BE2C (cell line): ENCODE results near the gene UBE2V1.

ENCODE experiments used
- DNase-seq: peaks from one replicate; pipeline ENCODE4 v3.0.0-alpha.2; 2020
- H3K27me3 ChIP-seq: fragments of 250-450 bp; sonication (Bioruptor Pico); 2 replicates; pipeline ENCODE4 v1.5.1; 2020; ENCODE audit warnings: mild to moderate bottlenecking
- H3K36me3 ChIP-seq: fragments of 250-450 bp; sonication (Bioruptor Pico); 2 replicates; pipeline ENCODE4 v1.5.1; 2020; ENCODE audit warnings: mild to moderate bottlenecking
- H3K4me1 ChIP-seq: fragments of 250-450 bp; sonication (Bioruptor Pico); 2 replicates; pipeline ENCODE4 v1.5.1; 2020
- H3K4me3 ChIP-seq: 2 replicates; pipeline ENCODE4 v1.5.1; 2011; ENCODE audit warnings: low read depth, low read length
- H3K9me3 ChIP-seq: fragments of 250-450 bp; sonication (Bioruptor Pico); 2 replicates; pipeline ENCODE4 v1.5.1; 2020
- TF ChIP-seq, protein P1 (sequence below): IDR thresholded peaks from 2 replicates; pipeline ENCODE4 v1.5.1; 2012; ENCODE audit warnings: mild to moderate bottlenecking, low read depth, low read length

UBE2V1 gene

DNA sequence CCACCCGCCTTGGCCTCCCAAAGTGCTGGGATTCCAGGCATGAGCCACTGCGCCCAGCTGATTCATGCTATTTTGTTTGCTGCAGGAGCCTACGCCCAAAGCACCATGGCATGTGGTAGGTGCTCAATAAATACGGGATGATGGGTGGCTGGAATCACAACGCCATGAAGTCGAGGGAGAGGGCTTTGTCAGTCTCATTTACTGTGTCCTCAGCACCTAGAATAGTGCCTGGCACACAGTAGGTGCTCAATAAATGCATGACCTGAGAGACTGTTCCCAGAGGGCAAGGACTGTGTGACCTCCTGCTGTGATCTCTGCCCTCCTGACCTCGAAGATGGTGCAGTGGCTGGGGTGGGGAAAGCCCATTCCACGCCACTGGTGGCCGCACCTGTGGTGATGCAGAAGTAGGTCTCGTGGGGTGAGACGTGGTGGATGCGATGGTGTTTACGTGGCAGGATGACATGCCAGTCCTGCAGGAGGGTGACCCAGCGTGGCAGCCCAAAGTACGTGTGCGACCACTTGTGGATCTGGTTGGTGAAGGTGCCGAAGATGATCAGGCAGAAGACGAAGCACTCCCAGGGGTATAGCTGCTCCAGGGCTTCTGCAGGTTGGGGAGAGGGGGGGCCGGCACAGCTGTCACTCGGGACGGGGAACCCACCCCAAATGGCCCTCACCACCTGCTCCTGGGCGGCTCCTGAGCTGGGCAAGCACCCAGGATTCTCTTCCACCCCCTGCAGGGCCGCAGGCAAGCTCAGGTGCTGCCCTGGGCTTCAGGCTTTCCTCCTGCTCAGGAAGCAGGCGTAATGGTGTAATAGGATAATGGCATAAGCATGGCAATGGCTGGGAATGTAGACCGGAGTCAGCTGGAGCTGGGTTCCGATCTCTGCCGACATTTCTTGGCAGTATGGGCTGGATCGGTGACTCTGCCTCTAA is 14.9 kb upstream of the UBE2V1 start:
- Histone ChIP-seq H3K9me3 (no peaks in the 10 kb centered on the region), H3K36me3 (peaks cover 55% of the 10 kb centered on the region), H3K27me3 (no peaks in the 10 kb centered on the region), H3K4me1 (no peaks in the 10 kb centered on the region; the same call in 1 of the 2 replicates), H3K4me3 (no peak overlapping the region)
- TF ChIP-seq, protein P1, sequence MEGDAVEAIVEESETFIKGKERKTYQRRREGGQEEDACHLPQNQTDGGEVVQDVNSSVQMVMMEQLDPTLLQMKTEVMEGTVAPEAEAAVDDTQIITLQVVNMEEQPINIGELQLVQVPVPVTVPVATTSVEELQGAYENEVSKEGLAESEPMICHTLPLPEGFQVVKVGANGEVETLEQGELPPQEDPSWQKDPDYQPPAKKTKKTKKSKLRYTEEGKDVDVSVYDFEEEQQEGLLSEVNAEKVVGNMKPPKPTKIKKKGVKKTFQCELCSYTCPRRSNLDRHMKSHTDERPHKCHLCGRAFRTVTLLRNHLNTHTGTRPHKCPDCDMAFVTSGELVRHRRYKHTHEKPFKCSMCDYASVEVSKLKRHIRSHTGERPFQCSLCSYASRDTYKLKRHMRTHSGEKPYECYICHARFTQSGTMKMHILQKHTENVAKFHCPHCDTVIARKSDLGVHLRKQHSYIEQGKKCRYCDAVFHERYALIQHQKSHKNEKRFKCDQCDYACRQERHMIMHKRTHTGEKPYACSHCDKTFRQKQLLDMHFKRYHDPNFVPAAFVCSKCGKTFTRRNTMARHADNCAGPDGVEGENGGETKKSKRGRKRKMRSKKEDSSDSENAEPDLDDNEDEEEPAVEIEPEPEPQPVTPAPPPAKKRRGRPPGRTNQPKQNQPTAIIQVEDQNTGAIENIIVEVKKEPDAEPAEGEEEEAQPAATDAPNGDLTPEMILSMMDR = no peak
- no peak for DNase-seq

DNA sequence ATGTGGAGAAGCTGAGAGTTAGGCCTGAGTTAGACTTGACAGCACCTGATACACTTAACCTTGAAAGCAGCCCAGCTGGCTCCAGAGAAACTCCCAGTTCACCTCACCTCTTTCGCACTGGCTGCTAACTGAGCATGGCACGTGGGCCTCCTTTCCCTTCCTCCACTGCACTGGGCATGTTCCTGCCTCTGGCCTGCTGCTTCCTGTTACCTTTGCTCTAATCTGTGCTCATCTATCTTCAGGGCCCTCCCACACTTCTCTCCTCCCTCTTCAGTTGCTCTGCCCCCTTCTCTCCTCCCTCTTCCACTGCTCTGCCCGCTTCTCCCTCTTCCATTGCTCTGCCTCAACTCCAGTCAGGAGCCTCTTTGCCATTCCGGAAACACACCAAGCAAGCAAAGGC is 13.7 kb upstream of the UBE2V1 start:
- peaks cover 3% of the 10 kb centered on the region; the same call in 1 of the 2 replicates for H3K4me1 ChIP-seq
- peaks cover 47% of the 10 kb centered on the region for H3K36me3 ChIP-seq
- no peak for DNase-seq

DNA sequence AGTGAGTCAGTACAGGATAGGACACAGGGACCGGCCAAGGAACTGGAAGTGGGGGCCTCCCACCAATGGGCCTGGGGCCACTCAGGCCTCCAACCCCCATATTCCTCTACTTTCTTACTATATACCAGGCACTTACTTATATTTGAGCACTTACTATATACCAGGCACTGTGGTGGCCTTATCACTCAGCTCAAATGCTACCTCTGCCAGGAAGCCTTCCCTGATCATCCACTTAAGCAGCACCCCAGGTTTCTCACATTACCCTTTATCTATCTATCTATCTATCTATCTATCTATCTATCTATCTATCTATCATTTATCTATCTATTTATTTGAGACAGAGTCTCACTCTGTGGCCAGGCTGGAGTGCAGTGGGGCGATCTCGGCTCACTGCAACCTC is 12.3 kb upstream of the UBE2V1 start:
- peaks cover 4% of the 10 kb centered on the region for H3K9me3 ChIP-seq
- H3K36me3 ChIP-seq = peaks cover 37% of the 10 kb centered on the region
- no peaks in the 10 kb centered on the region for H3K27me3 ChIP-seq
- no peak for DNase-seq
- no peak overlapping the region for H3K4me3 ChIP-seq
- H3K4me1 ChIP-seq = peaks cover 3% of the 10 kb centered on the region
- TF ChIP-seq, protein P1 = no peak

More for the DNA sequence above, 13.7 kb upstream of the UBE2V1 start:
- Histone ChIP-seq H3K9me3 (peaks cover 4% of the 10 kb centered on the region), H3K27me3 (no peaks in the 10 kb centered on the region), H3K4me3 (no peak overlapping the region)
- TF ChIP-seq, protein P1 = no peak

DNA sequence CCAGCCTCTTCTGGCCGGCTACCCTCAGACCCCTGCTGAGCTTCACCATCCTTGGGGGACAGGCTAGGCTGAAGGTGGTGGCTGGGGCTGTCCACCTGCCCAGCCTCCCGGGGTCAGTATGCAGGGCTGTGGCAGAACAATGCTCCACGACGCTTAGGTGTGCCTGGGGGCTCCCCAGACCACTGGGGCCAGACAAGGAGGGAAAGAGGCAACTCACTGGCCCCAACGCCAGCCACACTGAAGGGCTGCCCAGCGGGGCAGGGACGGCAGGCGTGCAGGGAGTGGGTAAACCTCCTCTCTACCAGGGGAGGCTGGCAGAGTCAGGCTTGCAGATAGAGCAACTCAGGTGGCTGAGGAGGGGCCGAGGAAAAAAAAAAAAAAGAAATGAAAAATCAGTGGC is 11.5 kb upstream of the UBE2V1 start:
- Histone ChIP-seq H3K4me3 (no peak overlapping the region), H3K36me3 (peaks cover 30% of the 10 kb centered on the region), H3K9me3 (peaks cover 4% of the 10 kb centered on the region), H3K4me1 (peaks cover 3% of the 10 kb centered on the region), H3K27me3 (no peaks in the 10 kb centered on the region)
- TF ChIP-seq, protein P1 = no peak
- no peak for DNase-seq

DNA sequence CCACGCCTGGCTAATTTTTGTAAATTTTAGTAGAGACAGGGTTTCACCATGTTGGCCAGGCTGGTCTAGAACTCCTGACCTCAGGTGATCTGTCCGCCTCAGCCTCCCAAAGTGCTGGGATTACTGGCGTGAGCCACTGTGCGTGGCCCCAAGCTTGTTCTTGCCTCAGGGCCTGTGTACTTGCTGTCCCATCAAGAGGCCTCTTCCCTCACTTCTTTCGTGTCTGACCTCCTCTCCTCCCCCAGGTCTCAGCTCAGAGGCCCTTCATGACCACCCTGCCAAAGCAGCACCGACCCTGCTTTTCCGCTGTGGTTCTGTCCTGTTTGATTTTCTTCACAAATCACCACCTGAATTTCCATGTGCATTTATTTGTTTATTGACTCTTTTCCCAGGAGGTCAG is 10.5 kb upstream of the UBE2V1 start:
- no peak for DNase-seq
- Histone ChIP-seq H3K4me3 (no peak overlapping the region), H3K36me3 (peaks cover 20% of the 10 kb centered on the region), H3K4me1 (peaks cover 3% of the 10 kb centered on the region), H3K27me3 (no peaks in the 10 kb centered on the region), H3K9me3 (peaks cover 4% of the 10 kb centered on the region)
- TF ChIP-seq, protein P1 = no peak

DNA sequence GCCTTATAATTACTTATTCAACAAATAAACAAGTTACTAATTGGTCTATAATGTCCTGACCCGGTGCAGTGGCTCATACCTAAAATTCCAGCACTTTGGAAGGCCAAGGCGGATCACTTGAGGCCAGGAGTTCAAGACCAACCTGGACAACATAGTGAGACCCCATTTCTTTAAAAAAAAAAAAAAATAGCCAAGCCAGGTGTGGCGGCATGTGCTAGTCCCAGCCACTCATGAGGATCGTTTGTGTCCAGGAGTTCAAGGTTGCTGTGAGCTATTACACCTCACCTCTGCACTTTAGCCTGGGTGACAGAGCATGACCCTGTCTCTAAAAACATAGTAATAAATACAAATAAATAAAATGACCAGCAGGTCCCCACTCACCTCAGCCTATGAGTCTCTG is 9.8 kb upstream of the UBE2V1 start:
- TF ChIP-seq, protein P1 = no peak
- H3K27me3 ChIP-seq = no peaks in the 10 kb centered on the region
- no peak for DNase-seq
- H3K4me3 ChIP-seq = no peak overlapping the region
- H3K36me3 ChIP-seq = peaks cover 14% of the 10 kb centered on the region
- H3K9me3 ChIP-seq = peaks cover 4% of the 10 kb centered on the region
- H3K4me1 ChIP-seq = peaks cover 3% of the 10 kb centered on the region
